SK-N-SH (cell line): Measurements from ENCODE around the gene DOCK10. TPM values are rescaled to one million over a fixed set of nuclear protein-coding genes. Genes with fewer than 3 reads are reported as not detected.

Experiments used
- CTCF ChIA-PET: fragments of 300-600, 350-600 bp; formaldehyde crosslinking; extraction: SDS; loops from one replicate; lab custom pipeline; 2021; lab: Yijun Ruan, JAX
- POLR2A ChIA-PET: fragments of 350-600 bp; sonication (Branson Sonifier 250); formaldehyde crosslinking; extraction: SDS; loops from one replicate; lab custom pipeline; 2020; ENCODE audit warnings: antibody characterized with exemption, inconsistent platforms; lab: Yijun Ruan, JAX
- DNase-seq: peaks from one replicate; pipeline ENCODE4 v3.0.0; 2012
- H2AFZ ChIP-seq: fragments of 200-600 bp; sonication (generic); 2 replicates; pipeline ENCODE4 v1.8.1; 2016; ENCODE audit warnings: antibody characterized with exemption, mild to moderate bottlenecking, low read depth
- H3F3A ChIP-seq: fragments of 200-600 bp; sonication (generic); replicated peaks from 2 replicates; pipeline ENCODE3; 2016; ENCODE audit warnings: antibody characterized with exemption, mild to moderate bottlenecking; ENCODE audit not compliant: insufficient read depth
- H3K27ac ChIP-seq, 2 experiments: fragments of 200-500 bp in 1 of 2; fragments of 200-600 bp in 1 of 2; sonication (Bioruptor generic) in 1 of 2; sonication (generic), shearing (Covaris generic) in 1 of 2; 2 replicates each; pipeline versions ENCODE4 v1.5.1 to v1.6.1; 2014 to 2016; ENCODE audit warnings: low read depth in 2 of 2, inconsistent platforms in 1 of 2, low read length in 1 of 2, mild to moderate bottlenecking in 1 of 2, mixed read lengths in 1 of 2
- H3K27me3 ChIP-seq: fragments of 200-600 bp; sonication (generic), shearing (Covaris generic); 2 replicates; pipeline ENCODE4 v1.6.1; 2016; ENCODE audit warnings: mixed run types; ENCODE audit not compliant: insufficient read depth
- H3K36me3 ChIP-seq, 2 experiments: fragments of 200-500 bp in 1 of 2; fragments of 200-600 bp in 1 of 2; sonication (Bioruptor generic) in 1 of 2; sonication (generic) in 1 of 2; replicated peaks in 1 of 2; 2 replicates each; pipeline versions ENCODE3 to v1.5.1; 2014 to 2016; ENCODE audit warnings: low read length in 1 of 2, mild to moderate bottlenecking in 1 of 2; ENCODE audit not compliant: insufficient read depth in 2 of 2, control insufficient read depth in 1 of 2
- H3K4me1 ChIP-seq, 2 experiments: fragments of 200-500 bp in 1 of 2; fragments of 200-600 bp in 1 of 2; sonication (Bioruptor generic) in 1 of 2; sonication (generic), shearing (Covaris generic) in 1 of 2; 2 replicates each; pipeline versions ENCODE4 v1.5.1 to v1.6.1; 2014 to 2016; ENCODE audit warnings: low read depth in 1 of 2, low read length in 1 of 2, mixed run types in 1 of 2; ENCODE audit not compliant: insufficient read depth in 2 of 2, control insufficient read depth in 1 of 2
- H3K4me2 ChIP-seq: fragments of 200-600 bp; sonication (generic), shearing (Covaris generic); 2 replicates; pipeline ENCODE4 v1.6.1; 2017; ENCODE audit warnings: mixed run types
- H3K4me3 ChIP-seq, 2 experiments: fragments of 200-500 bp in 1 of 2; fragments of 200-600 bp in 1 of 2; sonication (Bioruptor generic) in 1 of 2; sonication (generic), shearing (Covaris generic) in 1 of 2; 2 replicates each; pipeline versions ENCODE4 v1.5.1 to v1.8.1; 2014 to 2016; ENCODE audit warnings: low read depth in 2 of 2, inconsistent platforms in 1 of 2, low read length in 1 of 2, mild to moderate bottlenecking in 1 of 2, mixed read lengths in 1 of 2, moderate library complexity in 1 of 2
- H3K79me2 ChIP-seq: fragments of 200-600 bp; sonication (generic); 2 replicates; pipeline ENCODE4 v1.8.1; 2017; ENCODE audit warnings: mild to moderate bottlenecking; ENCODE audit not compliant: insufficient read depth
- H3K9ac ChIP-seq: fragments of 200-600 bp; sonication (generic); 2 replicates; pipeline ENCODE4 v1.6.1; 2017; ENCODE audit warnings: mixed run types
- H3K9me2 ChIP-seq: fragments of 200-600 bp; sonication (generic); 2 replicates; pipeline ENCODE4 v1.6.1; 2017; ENCODE audit warnings: mixed run types
- H3K9me3 ChIP-seq: fragments of 200-600 bp; sonication (generic); 2 replicates; pipeline ENCODE4 v1.6.1; 2017; ENCODE audit warnings: mixed run types, mild to moderate bottlenecking, moderate library complexity
- H4K20me1 ChIP-seq: fragments of 200-600 bp; sonication (generic); 2 replicates; pipeline ENCODE4 v1.6.1; 2017; ENCODE audit warnings: mild to moderate bottlenecking, mixed run types; ENCODE audit not compliant: insufficient read depth
- CTCF ChIP-seq: fragments of 200-600 bp; sonication (generic); IDR thresholded peaks from 2 replicates; pipeline ENCODE4 v1.6.1; 2017; ENCODE audit warnings: antibody characterized with exemption, mild to moderate bottlenecking, moderate library complexity
- ELF1 ChIP-seq: IDR thresholded peaks from 2 replicates; pipeline ENCODE4 v1.4.0; 2012
- FOSL2 ChIP-seq: IDR thresholded peaks from 2 replicates; pipeline ENCODE4 v1.4.0; 2012; ENCODE audit warnings: low read depth, mild to moderate bottlenecking, moderate library complexity, borderline replicate concordance
- FOXM1 ChIP-seq: IDR thresholded peaks from 2 replicates; pipeline ENCODE4 v1.4.0; 2012; ENCODE audit warnings: low read depth, mild to moderate bottlenecking
- GATA2 ChIP-seq: sonication (generic); formaldehyde crosslinking; IDR thresholded peaks from 2 replicates; pipeline ENCODE4 v1.5.0; 2020; ENCODE audit warnings: mild to moderate bottlenecking, missing genetic modification reagents
- MAX ChIP-seq: IDR thresholded peaks from 2 replicates; pipeline ENCODE4 v1.4.0; 2012; ENCODE audit warnings: low read depth
- MXI1 ChIP-seq: IDR thresholded peaks from 2 replicates; pipeline ENCODE4 v1.6.1; 2012; ENCODE audit warnings: mild to moderate bottlenecking, low read depth, low read length, improper control_type of control experiment
- PBX3 ChIP-seq: IDR thresholded peaks from 2 replicates; pipeline ENCODE4; 2012
- RCOR1 ChIP-seq: fragments of 150-350 bp; IDR thresholded peaks from 2 replicates; pipeline ENCODE4 v1.6.1; 2017; ENCODE audit warnings: antibody characterized with exemption, low read length
- REST ChIP-seq: IDR thresholded peaks from 2 replicates; pipeline ENCODE4 v1.6.1; 2012; ENCODE audit warnings: mild to moderate bottlenecking, low read depth, low read length, moderate library complexity
- RFX5 ChIP-seq: IDR thresholded peaks from 2 replicates; pipeline ENCODE4 v1.6.1; 2012; ENCODE audit warnings: mild to moderate bottlenecking, improper control_type of control experiment, low read length
- RXRA ChIP-seq: IDR thresholded peaks from 2 replicates; pipeline ENCODE4 v1.4.0; 2012; ENCODE audit warnings: low read depth, mild to moderate bottlenecking, borderline replicate concordance
- TCF12 ChIP-seq: IDR thresholded peaks from 2 replicates; pipeline ENCODE4 v1.4.0; 2012
- TEAD4 ChIP-seq: IDR thresholded peaks from 2 replicates; pipeline ENCODE4 v1.4.0; 2012; ENCODE audit warnings: mild to moderate bottlenecking, borderline replicate concordance; ENCODE audit not compliant: insufficient read depth
- USF2 ChIP-seq: fragments of 150-350 bp; IDR thresholded peaks from 2 replicates; pipeline ENCODE4 v1.6.1; 2017; ENCODE audit warnings: antibody characterized with exemption, low read length, low read depth, borderline replicate concordance
- ZBTB33 ChIP-seq: IDR thresholded peaks from 2 replicates; pipeline ENCODE4 v1.4.0; 2012; ENCODE audit warnings: low read depth, borderline replicate concordance
- WGBS: methylation state at CpG from one replicate; pipeline ENCODE4 v1.1.6; 2017; ENCODE audit warnings: low lambda C conversion rate; 5-methylcytosine and 5-hydroxymethylcytosine counted together
- polyA plus RNA-seq, 3 experiments: library from polyadenylated mRNA; depleted of rRNA; stranded (reverse); fragments of >200 nt; gene quantifications; 2 replicates each; pipeline ENCODE4 v1.2.3, GENCODE V29; 2012

Gene DOCK10
- polyA plus RNA-seq, 1 of the 3 experiments (the other 2 are of a cell fraction): 24.1 TPM

- Histone ChIP-seq H3K9me2 (no peaks in the 10 kb centered on the region), H3K4me2 (no peak overlapping the region), H4K20me1 (no peaks in the 10 kb centered on the region), H3K9ac (no peak overlapping the region), H2AFZ (no peak overlapping the region), H3K36me3 (no peaks in the 10 kb centered on the region), H3K27me3 (no peaks in the 10 kb centered on the region), H3K9me3 (no peaks in the 10 kb centered on the region), H3K4me3 (no peak overlapping the region), H3K27ac (no peak overlapping the region), H3K4me1 (no peaks in the 10 kb centered on the region; a peak in 1 of 4 replicates), H3K79me2 (no peaks in the 10 kb centered on the region), H3F3A (no peaks in the 10 kb centered on the region)
- ChIA-PET CTCF (interaction anchor here (0.6 kb wide), 1 partner anchor 19 kb away, joined by 3 read pairs; no protein-coding TSS in a partner anchor), POLR2A (no interaction called here)
- no peak for TF ChIP-seq GATA2
- no peak; the same call in 1 of the 2 replicates for TF ChIP-seq MXI1
- no peak for TF ChIP-seq FOSL2
- no peak for TF ChIP-seq ZBTB33
- no peak for TF ChIP-seq RFX5
- no peak for TF ChIP-seq FOXM1
- TF ChIP-seq ELF1: no peak
- no peak for TF ChIP-seq RCOR1
- TF ChIP-seq RXRA: no peak
- no peak for TF ChIP-seq MAX
- 56% methylated on average over 2 of the region's 2 CpGs for WGBS
- DNase-seq: no peak
These were observed 317.9 kb downstream of the DOCK10 start for GRCh38 chr2:224724331-224724730.

GRCh38 chr2:224723586-224724217, 318.6 kb downstream of the DOCK10 start:
- no peak overlapping the region for H3K4me2 ChIP-seq
- DNase-seq: no peak
- H3K36me3 ChIP-seq: no peaks in the 10 kb centered on the region
- H3K9me2 ChIP-seq: no peaks in the 10 kb centered on the region
- H3K4me3 ChIP-seq: no peak overlapping the region
- ChIA-PET CTCF (interaction anchor here (0.6 to 1.2 kb wide), 2 partner anchors 20 to 73 kb away, joined by 3 to 4 read pairs; no protein-coding TSS in a partner anchor), POLR2A (no interaction called here)
- H3K4me1 ChIP-seq: no peaks in the 10 kb centered on the region; a peak in 1 of 4 replicates
- no peaks in the 10 kb centered on the region for H3K79me2 ChIP-seq
- 79% methylated on average over 2 of the region's 2 CpGs for WGBS
- H2AFZ ChIP-seq: no peak overlapping the region
- H3K27ac ChIP-seq: no peak overlapping the region
- no peaks in the 10 kb centered on the region for H3K27me3 ChIP-seq
- no peak overlapping the region for H3K9ac ChIP-seq
- H4K20me1 ChIP-seq: no peaks in the 10 kb centered on the region
- no peaks in the 10 kb centered on the region for H3F3A ChIP-seq
- no peaks in the 10 kb centered on the region for H3K9me3 ChIP-seq
- TF ChIP-seq TCF12: no peak
- TF ChIP-seq CTCF: no peak
- TF ChIP-seq TEAD4: no peak
- no peak for TF ChIP-seq PBX3
- no peak for TF ChIP-seq REST
- TF ChIP-seq RXRA: no peak
- no peak for TF ChIP-seq USF2
- no peak for TF ChIP-seq MAX
- TF ChIP-seq MXI1: no peak
